ENCODE results near the gene TMEM107.

- TF ChIP-seq POLR2A (IDR thresholded peaks at IDR 0.05; ENCODE audit: low read length) (no peak), GATA1 (IDR thresholded peaks at IDR 0.05; ENCODE audit: low read depth, low read length) (no peak)
These were observed 22.6 kb downstream of the TMEM107 start for GRCh38 chr17:8153525-8153956.

All from erythroblast (primary cell).